Progenitor cell of endocrine pancreas (in vitro differentiated cells): Measurements from ENCODE around the gene ACP6. TPM values are rescaled to one million over a fixed set of nuclear protein-coding genes. Genes with fewer than 3 reads are reported as not detected.

Experiments used
- DNase-seq: peaks from one replicate; pipeline ENCODE4 v3.0.0; 2021; ENCODE audit warnings: low spot score; ENCODE audit not compliant: unreplicated experiment
- H3K27ac Mint-ChIP-seq: 2 replicates; pipeline ENCODE4 v1.8.0; 2021; ENCODE audit warnings: mild to moderate bottlenecking, moderate library complexity, mixed read lengths
- H3K27me3 Mint-ChIP-seq: 2 replicates; pipeline ENCODE4 v1.8.0; 2021; ENCODE audit warnings: mixed read lengths
- H3K36me3 Mint-ChIP-seq: 2 replicates; pipeline ENCODE4 v1.8.0; 2022; ENCODE audit warnings: mixed read lengths; ENCODE audit not compliant: insufficient read depth
- H3K4me1 Mint-ChIP-seq: 2 replicates; pipeline ENCODE4 v1.8.0; 2021; ENCODE audit warnings: low read depth, mixed read lengths
- H3K4me3 Mint-ChIP-seq: 2 replicates; pipeline ENCODE4 v1.8.0; 2021; ENCODE audit warnings: low read depth, mild to moderate bottlenecking, moderate library complexity, mixed read lengths
- H3K9me3 Mint-ChIP-seq: 2 replicates; pipeline ENCODE4 v1.8.0; 2021; ENCODE audit warnings: low read depth, mixed read lengths
- total RNA-seq: library from RNA; stranded (reverse); gene quantifications from 2 replicates; pipeline ENCODE4 v1.2.1, GENCODE V29; 2021
- TF ChIP-seq, protein P1 (sequence below): fragments of 200-600 bp; sonication (generic); IDR thresholded peaks from one replicate; pipeline ENCODE4 v1.5.0; 2021; ENCODE audit warnings: antibody characterized with exemption, mild to moderate bottlenecking; ENCODE audit not compliant: unreplicated experiment

ACP6 gene
- total RNA-seq, 1 donor from 2014 or later: 25.9 TPM

DNA sequence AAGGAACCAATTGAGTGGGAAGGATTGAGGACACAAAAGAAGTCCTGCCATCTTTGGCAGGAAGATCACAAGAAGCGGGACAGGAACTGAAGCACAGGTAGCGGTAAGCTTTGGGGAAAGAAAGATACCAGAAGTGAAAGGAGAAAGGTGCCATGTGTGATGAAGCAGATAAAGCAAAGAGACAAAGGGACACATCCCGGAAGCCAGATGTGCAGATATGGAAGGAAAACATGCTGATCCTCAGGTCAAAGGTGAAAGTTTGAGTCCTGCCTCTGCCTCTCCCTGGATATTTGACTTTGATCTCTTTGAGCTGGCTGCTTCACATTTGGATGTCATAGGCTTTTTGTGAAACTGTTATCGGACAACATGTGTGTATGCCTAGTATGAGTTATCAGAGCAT lies 34.0 kb downstream of the ACP6 start:
- Mint-ChIP-seq H3K4me3 (no peak overlapping the region), H3K9me3 (no peaks in the 10 kb centered on the region)

DNA sequence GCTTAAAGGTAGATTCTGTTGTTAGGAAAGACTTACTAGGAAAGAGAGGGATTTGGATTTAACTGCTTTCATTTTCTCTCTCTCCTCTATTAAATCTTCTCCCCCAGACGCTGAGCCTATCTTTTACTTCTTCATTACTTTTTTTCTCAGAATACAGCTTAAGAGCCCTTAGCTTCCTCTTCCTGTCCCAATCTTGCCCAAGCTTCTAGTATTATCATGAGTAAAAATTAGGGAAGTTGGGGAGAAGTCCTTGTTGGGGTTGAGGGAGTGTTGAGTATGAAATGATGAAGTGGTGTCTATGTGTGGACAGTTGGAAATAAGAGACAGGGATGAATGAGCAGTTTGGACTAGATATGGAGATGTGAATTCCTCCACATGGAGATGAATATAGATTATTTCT lies 35.0 kb downstream of the ACP6 start:
- H3K9me3 Mint-ChIP-seq: no peaks in the 10 kb centered on the region
- H3K4me3 Mint-ChIP-seq: no peak overlapping the region
- no peak overlapping the region for H3K27ac Mint-ChIP-seq
- no peak for DNase-seq
- H3K27me3 Mint-ChIP-seq: no peaks in the 10 kb centered on the region
- H3K36me3 Mint-ChIP-seq: no peaks in the 10 kb centered on the region
- TF ChIP-seq, protein P1, sequence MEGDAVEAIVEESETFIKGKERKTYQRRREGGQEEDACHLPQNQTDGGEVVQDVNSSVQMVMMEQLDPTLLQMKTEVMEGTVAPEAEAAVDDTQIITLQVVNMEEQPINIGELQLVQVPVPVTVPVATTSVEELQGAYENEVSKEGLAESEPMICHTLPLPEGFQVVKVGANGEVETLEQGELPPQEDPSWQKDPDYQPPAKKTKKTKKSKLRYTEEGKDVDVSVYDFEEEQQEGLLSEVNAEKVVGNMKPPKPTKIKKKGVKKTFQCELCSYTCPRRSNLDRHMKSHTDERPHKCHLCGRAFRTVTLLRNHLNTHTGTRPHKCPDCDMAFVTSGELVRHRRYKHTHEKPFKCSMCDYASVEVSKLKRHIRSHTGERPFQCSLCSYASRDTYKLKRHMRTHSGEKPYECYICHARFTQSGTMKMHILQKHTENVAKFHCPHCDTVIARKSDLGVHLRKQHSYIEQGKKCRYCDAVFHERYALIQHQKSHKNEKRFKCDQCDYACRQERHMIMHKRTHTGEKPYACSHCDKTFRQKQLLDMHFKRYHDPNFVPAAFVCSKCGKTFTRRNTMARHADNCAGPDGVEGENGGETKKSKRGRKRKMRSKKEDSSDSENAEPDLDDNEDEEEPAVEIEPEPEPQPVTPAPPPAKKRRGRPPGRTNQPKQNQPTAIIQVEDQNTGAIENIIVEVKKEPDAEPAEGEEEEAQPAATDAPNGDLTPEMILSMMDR: no peak
- H3K4me1 Mint-ChIP-seq: peaks cover 3% of the 10 kb centered on the region

More for the DNA sequence above, 34.0 kb downstream of the ACP6 start:
- H3K4me1 Mint-ChIP-seq: no peaks in the 10 kb centered on the region
- H3K27me3 Mint-ChIP-seq: no peaks in the 10 kb centered on the region
- H3K36me3 Mint-ChIP-seq: no peaks in the 10 kb centered on the region
- DNase-seq: no peak
- TF ChIP-seq, protein P1: no peak
- no peak overlapping the region for H3K27ac Mint-ChIP-seq

DNA sequence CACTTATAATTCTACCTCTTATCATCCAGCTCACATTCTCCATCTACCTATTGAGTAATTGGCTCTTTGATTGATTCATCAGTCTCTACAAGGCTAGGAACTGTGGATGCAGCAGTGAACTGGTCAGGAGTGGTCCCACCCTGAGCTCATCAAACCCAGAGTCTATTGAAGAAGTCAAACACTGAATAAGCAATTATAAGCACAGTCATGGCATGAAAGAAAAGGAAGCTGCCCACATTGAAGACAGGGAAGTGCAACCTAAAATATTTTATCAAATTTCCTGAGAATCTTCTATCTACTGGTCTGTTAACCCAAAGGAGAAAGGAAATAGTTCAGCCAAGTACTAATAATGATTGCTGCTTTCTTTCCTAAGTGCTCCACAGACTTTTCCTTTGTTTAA lies 35.7 kb downstream of the ACP6 start:
- Mint-ChIP-seq H3K36me3 (no peaks in the 10 kb centered on the region), H3K4me3 (no peak overlapping the region), H3K9me3 (no peaks in the 10 kb centered on the region), H3K27me3 (no peaks in the 10 kb centered on the region), H3K4me1 (peaks cover 9% of the 10 kb centered on the region), H3K27ac (peak overlapping the region; percentile 26)
- no peak for DNase-seq
- TF ChIP-seq, protein P1: no peak

DNA sequence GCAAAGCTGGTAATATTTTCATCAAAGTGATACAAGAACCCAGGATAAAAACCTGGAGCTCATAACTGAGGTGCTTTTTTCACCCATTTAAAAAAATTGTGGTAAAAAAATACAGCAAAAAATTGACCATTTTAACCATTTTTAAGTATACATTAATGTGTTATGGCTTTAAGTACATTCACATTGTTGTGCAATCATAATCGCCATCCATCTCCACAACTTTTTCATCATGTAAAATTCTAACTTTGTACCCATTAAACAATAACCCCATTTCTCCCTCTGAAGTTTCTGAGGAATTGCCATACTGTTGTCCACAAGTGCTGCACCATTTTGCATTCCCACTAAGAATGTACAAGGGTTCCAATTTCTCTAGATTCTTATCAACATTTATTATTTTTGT lies 36.6 kb downstream of the ACP6 start:
- DNase-seq: no peak
- no peak overlapping the region for H3K4me3 Mint-ChIP-seq
- H3K9me3 Mint-ChIP-seq: no peaks in the 10 kb centered on the region
- H3K4me1 Mint-ChIP-seq: peaks cover 12% of the 10 kb centered on the region
- TF ChIP-seq, protein P1: no peak
- H3K36me3 Mint-ChIP-seq: no peaks in the 10 kb centered on the region
- no peak overlapping the region for H3K27ac Mint-ChIP-seq
- no peaks in the 10 kb centered on the region for H3K27me3 Mint-ChIP-seq

DNA sequence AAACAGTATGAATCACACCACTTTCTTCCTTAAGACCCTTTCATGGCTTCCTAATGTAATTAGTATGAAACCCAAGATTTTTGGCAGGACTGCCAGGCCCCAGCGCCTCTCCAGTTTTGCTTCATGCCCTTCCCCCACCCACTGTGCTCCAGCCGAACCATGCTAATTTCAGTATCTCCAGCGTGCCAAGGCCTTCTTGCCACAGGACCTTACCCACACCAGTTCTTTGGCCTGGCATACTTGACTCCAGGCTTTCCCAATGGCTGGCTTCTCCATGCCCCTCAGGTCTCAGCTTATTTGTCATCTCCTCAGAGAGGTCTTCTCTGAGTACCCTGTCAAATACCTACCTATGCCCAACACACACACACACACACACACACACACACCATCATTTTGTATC lies 38.5 kb downstream of the ACP6 start:
- Mint-ChIP-seq H3K27ac (no peak overlapping the region), H3K9me3 (no peaks in the 10 kb centered on the region), H3K36me3 (peaks cover 1% of the 10 kb centered on the region), H3K4me1 (peaks cover 18% of the 10 kb centered on the region), H3K4me3 (no peak overlapping the region), H3K27me3 (no peaks in the 10 kb centered on the region)
- TF ChIP-seq, protein P1: no peak
- DNase-seq: no peak
